Fibroblast of villous mesenchyme (primary cell): Measurements from ENCODE around the gene POU2F1. TPM values are rescaled to one million over a fixed set of nuclear protein-coding genes. Genes with fewer than 3 reads are reported as not detected.

Experiments used
- DNase-seq: peaks from one replicate; pipeline ENCODE4 v3.0.0-alpha.2; 2010; ENCODE audit warnings: low read depth
- H3K4me3 ChIP-seq: 2 replicates; pipeline ENCODE4 v1.5.1; 2011; ENCODE audit warnings: low read depth, mild to moderate bottlenecking, low read length
- total RNA-seq: library from RNA; depleted of rRNA; stranded (reverse); fragments of >200 nt; gene quantifications from 2 replicates; pipeline ENCODE4 v1.2.3, GENCODE V29; 2012
- TF ChIP-seq, protein P1 (sequence below): IDR thresholded peaks from 2 replicates; pipeline ENCODE4 v1.5.1; 2012; ENCODE audit warnings: low read depth, mild to moderate bottlenecking, low read length; ENCODE audit not compliant: insufficient read depth

The POU2F1 gene
- total RNA-seq, 1 donor, result 6.9 TPM

DNA sequence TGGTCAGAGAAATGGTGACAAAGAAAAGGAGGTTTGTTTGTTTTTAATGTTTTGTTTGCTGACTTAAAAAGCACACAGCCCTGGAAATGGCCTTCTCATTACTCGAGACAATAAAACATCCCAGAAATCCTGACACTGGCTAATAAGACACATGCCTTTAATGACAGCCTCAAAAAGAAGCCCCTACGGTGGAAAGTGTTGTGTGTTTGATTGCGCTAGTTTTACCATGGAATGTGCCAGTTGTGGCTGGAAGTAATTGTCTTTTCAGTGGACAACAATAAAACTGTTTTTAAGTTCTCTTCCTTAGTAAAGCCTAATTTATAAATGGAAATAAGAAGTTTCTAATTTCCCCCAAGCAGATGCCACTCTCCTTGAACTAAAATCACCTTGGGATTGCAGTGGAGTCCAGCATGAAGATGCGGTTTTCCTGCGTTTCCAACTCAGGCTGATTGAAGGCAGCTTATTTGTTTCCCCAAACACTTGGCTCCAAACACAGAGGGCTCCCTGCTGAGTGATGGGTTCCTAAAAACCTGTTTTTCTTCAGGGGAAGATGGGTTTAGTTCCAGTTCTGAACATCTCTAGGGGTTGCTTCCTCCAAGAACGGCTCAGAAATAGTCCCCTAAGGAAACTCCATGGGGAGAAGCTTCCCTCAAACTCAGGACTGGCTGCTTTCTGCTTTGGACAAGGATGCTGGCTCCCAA, 243.3 kb downstream of the POU2F1 start:
- TF ChIP-seq, protein P1, sequence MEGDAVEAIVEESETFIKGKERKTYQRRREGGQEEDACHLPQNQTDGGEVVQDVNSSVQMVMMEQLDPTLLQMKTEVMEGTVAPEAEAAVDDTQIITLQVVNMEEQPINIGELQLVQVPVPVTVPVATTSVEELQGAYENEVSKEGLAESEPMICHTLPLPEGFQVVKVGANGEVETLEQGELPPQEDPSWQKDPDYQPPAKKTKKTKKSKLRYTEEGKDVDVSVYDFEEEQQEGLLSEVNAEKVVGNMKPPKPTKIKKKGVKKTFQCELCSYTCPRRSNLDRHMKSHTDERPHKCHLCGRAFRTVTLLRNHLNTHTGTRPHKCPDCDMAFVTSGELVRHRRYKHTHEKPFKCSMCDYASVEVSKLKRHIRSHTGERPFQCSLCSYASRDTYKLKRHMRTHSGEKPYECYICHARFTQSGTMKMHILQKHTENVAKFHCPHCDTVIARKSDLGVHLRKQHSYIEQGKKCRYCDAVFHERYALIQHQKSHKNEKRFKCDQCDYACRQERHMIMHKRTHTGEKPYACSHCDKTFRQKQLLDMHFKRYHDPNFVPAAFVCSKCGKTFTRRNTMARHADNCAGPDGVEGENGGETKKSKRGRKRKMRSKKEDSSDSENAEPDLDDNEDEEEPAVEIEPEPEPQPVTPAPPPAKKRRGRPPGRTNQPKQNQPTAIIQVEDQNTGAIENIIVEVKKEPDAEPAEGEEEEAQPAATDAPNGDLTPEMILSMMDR, result no peak
- no peak for DNase-seq
- no peak overlapping the region for H3K4me3 ChIP-seq

DNA sequence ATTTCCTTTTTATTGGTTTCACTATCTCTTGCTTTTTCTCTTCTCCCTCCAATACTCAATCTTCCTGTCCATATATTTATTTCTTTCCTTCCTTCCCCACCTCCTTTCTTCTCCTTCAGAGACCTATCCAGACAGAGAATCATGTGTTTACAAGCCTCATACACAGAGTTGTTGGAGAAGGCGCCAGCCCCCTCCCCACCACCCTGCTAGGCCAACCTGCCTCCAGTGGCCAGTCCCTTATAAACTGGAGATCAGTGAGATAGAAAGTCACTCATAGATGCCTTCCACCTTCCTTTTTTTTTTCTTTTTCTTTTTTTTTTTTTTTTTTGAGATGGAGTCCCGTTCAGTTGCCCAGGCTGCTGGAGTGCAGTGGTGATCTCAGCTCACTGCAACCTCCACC, 244.3 kb downstream of the POU2F1 start:
- no peak overlapping the region for H3K4me3 ChIP-seq
- TF ChIP-seq, protein P1, result no peak
- no peak for DNase-seq

DNA sequence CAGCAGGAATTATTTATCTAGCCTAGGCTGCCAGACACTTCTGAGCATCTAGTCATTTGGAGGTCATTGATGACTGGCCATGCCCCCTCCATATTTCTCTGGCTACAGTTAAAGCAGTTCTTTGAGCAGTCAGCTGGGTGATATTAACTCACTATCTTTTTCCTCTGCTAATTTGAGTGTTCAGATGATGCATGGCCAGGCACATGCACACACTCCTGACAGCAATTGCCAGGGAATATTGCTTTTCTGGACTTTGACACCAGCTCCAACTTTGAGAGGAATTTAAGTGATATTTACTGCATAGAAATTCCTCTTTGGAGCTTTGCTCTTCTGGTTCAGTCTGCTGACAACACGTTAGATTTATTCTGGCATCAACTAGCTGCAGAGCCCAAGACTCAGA, 245.1 kb downstream of the POU2F1 start:
- TF ChIP-seq, protein P1, result no peak
- H3K4me3 ChIP-seq, result no peak overlapping the region
- no peak for DNase-seq

DNA sequence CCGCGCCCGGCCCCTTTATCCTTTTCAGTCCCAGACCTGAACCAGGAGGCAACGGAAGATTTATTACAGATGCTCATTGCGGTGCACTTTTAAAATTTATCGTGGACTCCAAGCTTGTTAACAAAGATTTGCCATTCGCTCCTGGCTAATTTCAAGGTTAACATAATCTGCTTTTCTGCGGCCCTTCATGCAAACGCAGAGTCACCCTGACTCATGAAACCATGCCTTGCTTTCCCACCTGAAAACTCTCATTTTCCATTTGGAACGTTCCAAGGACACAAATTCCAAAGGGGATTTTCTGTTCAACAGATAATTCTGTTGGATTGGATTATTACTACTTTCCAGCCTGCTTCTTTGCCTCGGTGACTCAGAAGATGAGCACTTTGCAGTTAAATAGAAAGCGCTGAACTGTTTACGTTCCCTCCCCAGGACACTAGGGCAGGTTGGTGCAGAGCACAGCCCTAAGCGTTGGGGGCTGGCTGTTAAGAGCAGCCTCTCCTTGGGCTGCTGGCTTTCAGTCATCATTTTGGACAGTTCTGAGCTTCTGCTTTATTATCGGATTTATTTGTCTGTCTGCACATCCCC, 246.5 kb downstream of the POU2F1 start:
- no peak for DNase-seq
- TF ChIP-seq, protein P1, result no peak
- no peak overlapping the region for H3K4me3 ChIP-seq

DNA sequence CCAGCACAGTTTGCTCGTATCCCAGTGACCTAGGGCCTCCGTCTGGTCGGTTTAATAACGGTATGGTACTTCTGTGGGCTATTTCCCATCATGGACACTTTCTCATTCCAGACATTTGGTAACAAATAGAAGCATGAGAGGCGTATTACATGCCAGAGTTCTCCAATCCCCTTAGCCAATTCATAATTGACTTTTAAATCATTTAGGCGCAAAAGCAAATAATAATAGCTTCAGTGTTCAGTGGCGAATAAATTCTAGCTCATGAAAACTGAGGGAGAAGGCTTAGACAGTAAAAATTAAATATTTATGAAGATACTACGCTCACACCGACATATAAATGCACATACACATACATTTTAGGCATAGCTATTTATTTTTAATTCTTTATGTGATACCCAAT, 247.1 kb downstream of the POU2F1 start:
- no peak for DNase-seq
- TF ChIP-seq, protein P1, result no peak
- H3K4me3 ChIP-seq, result no peak overlapping the region

DNA sequence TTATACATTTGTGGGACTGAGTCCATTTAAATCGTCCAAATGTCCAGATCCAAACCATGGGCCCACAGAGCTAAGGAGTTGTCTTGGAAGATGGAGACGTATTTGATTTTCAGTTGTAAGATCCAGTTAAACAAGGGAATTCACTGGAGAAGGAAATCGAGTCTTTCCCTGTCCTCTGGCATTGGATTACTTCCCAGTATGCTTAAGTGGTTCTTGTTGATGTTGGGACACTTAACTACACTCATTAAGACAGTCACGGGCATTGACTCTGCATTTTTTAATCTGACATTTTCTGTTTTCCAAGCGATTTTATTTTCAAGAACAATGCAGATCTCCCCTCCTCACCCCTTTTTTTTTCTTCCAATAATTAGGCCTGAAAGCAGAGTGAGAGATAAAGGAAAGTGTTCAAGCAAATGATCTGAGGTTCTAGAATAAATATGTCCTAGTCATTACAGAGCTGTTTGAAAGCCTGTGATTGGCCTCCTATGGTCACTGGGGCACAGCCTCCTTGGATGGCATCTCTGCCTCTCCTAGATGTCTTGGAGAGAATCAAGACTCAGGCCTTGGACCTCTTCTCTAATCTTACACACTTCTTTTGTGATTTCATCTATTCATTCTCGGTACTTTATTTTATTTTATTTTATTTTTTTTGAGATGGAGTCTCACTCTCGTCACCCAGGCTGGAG, 248.7 kb downstream of the POU2F1 start:
- no peak for DNase-seq
- no peak overlapping the region for H3K4me3 ChIP-seq
- TF ChIP-seq, protein P1, result no peak
